ENCODE data around the gene MILR1.
A peak's percentile ranks its signal among the peaks of the same experiment; 100 is the strongest.

DNA sequence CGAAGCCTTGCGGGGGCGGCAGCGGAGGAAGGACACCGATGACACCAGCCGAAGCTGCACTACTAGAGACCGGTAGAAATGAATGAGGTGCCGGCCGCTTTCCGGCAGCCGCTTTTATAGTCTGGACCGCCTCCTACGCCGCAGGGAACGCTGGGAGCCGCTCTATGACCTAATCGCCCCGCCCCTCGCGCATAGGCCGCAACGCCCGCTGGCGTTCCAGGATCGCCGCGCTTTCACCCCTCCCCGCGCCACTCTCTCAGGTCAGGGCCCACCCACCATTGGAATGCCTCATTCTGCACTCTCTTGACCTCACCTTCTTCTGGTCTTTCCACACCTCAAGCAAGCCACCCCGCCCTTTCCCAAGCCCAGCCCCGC lies 57.3 kb downstream of the MILR1 start, which contains the start of gene DDX5:
- TF ChIP-seq TAF1 (IDR thresholded peaks at IDR 0.05; ENCODE audit: borderline replicate concordance, low read depth, low read length) (peak; percentile 99), POLR2A (IDR thresholded peaks at IDR 0.05; ENCODE audit: low read depth, low read length) (peak; percentile 99), POLR2AphosphoS5 (IDR thresholded peaks at IDR 0.05; ENCODE audit: low read depth, low read length) (peak; percentile 99)
